T-cell (primary cell): Measurements from ENCODE around the gene CENPM. TPM values are rescaled to one million over a fixed set of nuclear protein-coding genes. Genes with fewer than 3 reads are reported as not detected.

Source experiments
- ATAC-seq, 4 experiments: fragments of 200-7000 bp in 3 of 4; fragments of 150-1000 bp in 1 of 4; cut with Tn5 transposase; replicated peaks in 1 of 4; 1 replicate in 3 of 4; 2 replicates in 1 of 4; pipeline ENCODE4 v1.10.0; 2021; ENCODE audit warnings: moderate library complexity in 3 of 4, mild to moderate bottlenecking in 2 of 4, moderate number of reproducible peaks in 1 of 4
- CTCF ChIA-PET, 2 donors: fragments of 300-600 bp; sonication (Branson Sonifier 250); formaldehyde crosslinking; loops; one replicate each; lab custom pipeline; 2022; ENCODE audit warnings: antibody characterized with exemption in 2 of 2; lab: Charles Lee
- POLR2A ChIA-PET, 2 donors: fragments of 300-600 bp; sonication (Branson Sonifier 250); formaldehyde crosslinking; loops; one replicate each; lab custom pipeline; 2022; ENCODE audit warnings: antibody characterized with exemption in 2 of 2; lab: Charles Lee
- DNase-seq, 35 experiments: peaks; one replicate each; pipeline versions ENCODE4 v3.0.0 to v3.0.0-alpha.2; 2013 to 2023
- H3K27ac ChIP-seq: one replicate; pipeline ENCODE4 v1.5.1; 2013; ENCODE audit warnings: low read length
- H3K27me3 ChIP-seq, 2 experiments: replicated peaks in 1 of 2; 1 replicate in 1 of 2; 2 replicates in 1 of 2; pipeline versions ENCODE4 v1.6.1 to v1.7.0; 2013; ENCODE audit warnings: low read length in 1 of 2, mixed read lengths in 1 of 2; ENCODE audit not compliant: control insufficient read depth in 2 of 2, insufficient read depth in 2 of 2; ENCODE audit errors: extremely low read depth in 1 of 2
- H3K36me3 ChIP-seq, 2 donors: 1 replicate in 1 of 2; 2 replicates in 1 of 2; pipeline versions ENCODE4 v1.6.1 to v1.7.0; 2013; ENCODE audit warnings: low read length in 1 of 2; ENCODE audit not compliant: control insufficient read depth in 2 of 2, insufficient read depth in 1 of 2; ENCODE audit errors: extremely low read depth in 1 of 2
- H3K4me1 ChIP-seq, 2 experiments: 1 replicate in 1 of 2; 2 replicates in 1 of 2; pipeline versions ENCODE4 v1.6.1 to v1.7.0; 2013; ENCODE audit warnings: low read length in 2 of 2, mixed read lengths in 1 of 2; ENCODE audit not compliant: insufficient read depth in 2 of 2, control insufficient read depth in 1 of 2; ENCODE audit errors: extremely low read depth in 1 of 2
- H3K4me3 ChIP-seq, 2 donors: 1 replicate in 1 of 2; 2 replicates in 1 of 2; pipeline versions ENCODE4 v1.5.1 to v1.7.0; 2013; ENCODE audit warnings: mild to moderate bottlenecking in 2 of 2, low read length in 1 of 2, moderate library complexity in 1 of 2; ENCODE audit not compliant: control insufficient read depth in 1 of 2; ENCODE audit errors: extremely low read depth in 1 of 2
- H3K9me3 ChIP-seq: 2 replicates; pipeline ENCODE4 v1.7.0; 2013
- H3K27ac Mint-ChIP-seq, 2 donors: one replicate each; pipeline ENCODE4 v1.8.0; 2020 to 2021; ENCODE audit warnings: mild to moderate bottlenecking in 2 of 2, mixed read lengths in 2 of 2
- H3K27me3 Mint-ChIP-seq, 2 donors: one replicate each; pipeline ENCODE4 v1.8.0; 2021 to 2022; ENCODE audit warnings: mixed read lengths in 2 of 2
- H3K36me3 Mint-ChIP-seq: one replicate; pipeline ENCODE4 v1.8.0; 2021; ENCODE audit warnings: mixed read lengths
- H3K4me1 Mint-ChIP-seq, 3 donors: one replicate each; pipeline ENCODE4 v1.8.0; 2020 to 2022; ENCODE audit warnings: mixed read lengths in 3 of 3, mild to moderate bottlenecking in 1 of 3
- H3K4me3 Mint-ChIP-seq, 3 donors: one replicate each; pipeline ENCODE4 v1.8.0; 2020 to 2022; ENCODE audit warnings: mild to moderate bottlenecking in 3 of 3, mixed read lengths in 3 of 3, moderate library complexity in 3 of 3
- H3K9me3 Mint-ChIP-seq, 3 donors: one replicate each; pipeline ENCODE4 v1.8.0; 2020 to 2022; ENCODE audit warnings: mixed read lengths in 3 of 3
- WGBS: methylation state at CpG from one replicate; pipeline ENCODE4 v1.1.5; 2013; ENCODE audit warnings: missing lambda C conversion rate; ENCODE audit not compliant: insufficient coverage; 5-methylcytosine and 5-hydroxymethylcytosine counted together
- total RNA-seq, 35 experiments: library from RNA in 6 of 35; stranded (reverse) in 6 of 35; fragments of 120-200 nt in 1 of 35; gene quantifications; one replicate each; pipeline versions ENCODE4 v1.2.1 to v1.2.4 and lab custom pipeline; 2013 to 2026

CENPM gene, protein sequence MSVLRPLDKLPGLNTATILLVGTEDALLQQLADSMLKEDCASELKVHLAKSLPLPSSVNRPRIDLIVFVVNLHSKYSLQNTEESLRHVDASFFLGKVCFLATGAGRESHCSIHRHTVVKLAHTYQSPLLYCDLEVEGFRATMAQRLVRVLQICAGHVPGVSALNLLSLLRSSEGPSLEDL
- total RNA-seq = 10 to 100 TPM in 2 of 5 donors, 1 to 10 TPM in 3; 5.1 to 16.7 (median 7.9) TPM
- 22.1 TPM for total RNA-seq (2013)
- 1.9 to 30.5 (median 7.1) reads per million in 29 experiments for total RNA-seq (lab: John Stamatoyannopoulos, UW)

DNA sequence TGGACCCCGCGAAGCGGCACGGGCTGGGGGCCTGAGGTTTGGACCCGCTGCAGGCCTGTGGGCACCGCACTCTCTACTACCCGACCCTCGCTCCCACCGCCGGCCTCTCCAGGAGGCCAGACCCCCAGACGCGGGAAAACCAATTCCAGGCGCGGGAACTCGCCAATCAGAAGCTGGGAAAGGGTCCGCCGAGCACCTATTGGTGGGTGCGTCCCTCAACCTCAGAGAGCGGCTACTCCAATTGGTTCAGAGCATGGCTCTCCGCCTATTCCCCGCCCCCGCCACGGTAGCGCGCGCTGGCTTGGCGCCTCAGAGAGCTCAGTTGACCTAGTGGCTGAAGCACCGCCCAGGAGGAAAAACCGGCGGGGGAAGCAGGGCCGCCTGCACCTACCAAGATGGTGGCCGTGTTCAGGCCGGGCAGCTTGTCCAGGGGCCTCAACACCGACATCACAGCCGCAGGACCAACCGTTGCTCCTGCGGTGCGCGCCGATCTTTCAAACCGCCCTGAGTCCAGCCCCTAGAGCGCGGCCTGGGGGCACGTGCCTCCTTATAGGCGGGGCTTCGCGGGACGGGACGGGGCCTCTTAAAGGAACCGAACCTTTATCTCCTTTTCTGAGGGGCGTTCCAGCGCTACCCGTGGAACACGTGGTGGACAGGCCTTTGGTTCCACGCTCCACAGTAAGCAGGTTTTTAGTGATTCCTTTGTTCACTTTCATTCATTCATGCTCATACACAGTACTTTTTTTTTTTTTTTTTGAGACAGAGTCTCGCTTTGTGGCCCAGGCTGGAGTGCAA lies at the start of gene CENPM:
Gene CENPM (minus strand): TSS at position 524 of the 795 bp plus-strand sequence. CDS start 76 bp downstream, at position 448.
- Mint-ChIP-seq H3K27me3 (no peaks in the 10 kb centered on the region), H3K4me1 (peaks cover 13 to 18% (median 15%) of the 10 kb centered on the region in 3 donors), H3K36me3 (no peaks in the 10 kb centered on the region), H3K4me3 (peak within 1 kb of the TSS; percentile 83 to 89 (median 85)), H3K27ac (peak within 1 kb of the TSS; percentile 31 to 55), H3K9me3 (no peaks in the 10 kb centered on the region)
- Histone ChIP-seq H3K4me1 (peaks cover 0 to 25% of the 10 kb centered on the region in 2 experiments), H3K27ac (no peak within 1 kb of the TSS), H3K9me3 (no peaks in the 10 kb centered on the region), H3K36me3 (no peaks in the 10 kb centered on the region), H3K4me3 (peak within 1 kb of the TSS; percentile 80 to 87), H3K27me3 (peaks cover 0 to 8% of the 10 kb centered on the region in 2 experiments)
- ChIA-PET CTCF (interaction anchor here in 1 of 2 donors (0.7 to 2.4 kb wide), 6 partner anchors 10 to 675 kb away, joined by 3 to 8 read pairs (median 4); partner anchors contain the start of gene SREBF2), POLR2A (interaction anchor here (0.5 to 1.0 kb wide), 4 partner anchors 107 to 565 kb away, joined by 3 to 6 read pairs (median 5); partner anchors contain the start of gene SREBF2 (in 1 of the 2))
- 2% methylated on average over 46 of the region's 56 CpGs for WGBS
- DNase-seq (peak; percentile 68 to 88 (median 80)), ATAC-seq (peak; percentile 94 to 96 (median 96))

DNA sequence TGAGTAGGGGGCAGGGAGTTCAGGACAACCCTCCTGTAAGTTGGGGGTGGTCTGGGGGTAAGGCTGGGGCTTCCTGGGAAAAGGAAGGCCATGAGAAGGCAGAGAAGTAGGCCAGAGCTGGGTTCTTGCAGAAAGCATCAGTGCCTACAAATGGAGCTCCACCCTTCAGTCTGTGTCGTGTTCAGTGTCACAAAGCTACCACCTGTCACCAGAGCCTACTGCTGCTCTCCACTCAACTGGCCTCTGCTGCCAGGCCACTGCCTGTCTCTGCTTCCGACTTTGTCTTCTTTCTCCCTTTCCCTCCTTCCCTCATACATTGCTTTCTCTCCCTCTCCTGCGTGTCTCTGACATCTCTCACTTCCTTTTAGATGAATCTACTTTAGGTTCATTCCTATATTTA lies 48.3 kb upstream of the CENPM start:
- ChIA-PET CTCF (interaction anchor here in 1 of 2 donors (0.6 kb wide), 1 partner anchor 204 kb away, joined by 3 read pairs; no protein-coding TSS in a partner anchor), POLR2A (interaction anchor here (0.5 to 0.6 kb wide), 2 partner anchors 94 to 215 kb away, joined by 3 to 11 read pairs; no protein-coding TSS in a partner anchor)
- peaks cover 3% of the 10 kb centered on the region for H3K36me3 Mint-ChIP-seq
- Histone ChIP-seq H3K36me3 (no peaks in the 10 kb centered on the region), H3K4me3 (no peak overlapping the region), H3K4me1 (peaks cover 2 to 23% of the 10 kb centered on the region in 2 experiments), H3K9me3 (no peaks in the 10 kb centered on the region), H3K27me3 (peaks cover 0 to 16% of the 10 kb centered on the region in 2 experiments), H3K27ac (no peak overlapping the region)
- H3K27ac Mint-ChIP-seq = no peak overlapping the region
- H3K4me1 Mint-ChIP-seq = peaks cover 21 to 25% (median 23%) of the 10 kb centered on the region in 3 donors
- H3K27me3 Mint-ChIP-seq = peaks cover 0 to 4% of the 10 kb centered on the region in 2 donors
- WGBS = 53% methylated on average over 3 of the region's 3 CpGs
- H3K9me3 Mint-ChIP-seq = peaks cover 0 to 3% (median 3%) of the 10 kb centered on the region in 3 donors
- no peak overlapping the region for H3K4me3 Mint-ChIP-seq
- no peak for ATAC-seq
- no peak for DNase-seq

DNA sequence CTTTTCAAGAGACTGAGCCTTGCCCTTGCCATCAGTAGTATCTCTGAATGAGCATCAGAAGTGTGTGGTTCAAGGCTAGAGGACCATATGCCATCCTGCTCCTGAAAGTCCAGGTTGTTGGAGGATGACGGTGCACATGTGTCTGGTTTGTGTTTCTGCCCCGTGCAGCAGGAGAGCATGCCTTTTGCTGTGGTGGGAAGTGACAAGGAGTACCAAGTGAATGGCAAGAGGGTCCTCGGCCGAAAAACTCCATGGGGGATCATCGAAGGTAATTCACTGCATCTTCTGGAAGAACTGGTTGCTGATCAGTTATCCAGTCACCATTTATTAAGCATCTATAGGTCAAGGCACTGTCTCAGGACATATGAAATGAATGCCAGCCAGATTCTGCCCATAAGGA lies 45.5 kb upstream of the CENPM start:
- Histone ChIP-seq H3K4me3 (no peak overlapping the region), H3K27me3 (peaks cover 0 to 15% of the 10 kb centered on the region in 2 experiments), H3K4me1 (no peaks in the 10 kb centered on the region), H3K9me3 (no peaks in the 10 kb centered on the region), H3K27ac (no peak overlapping the region), H3K36me3 (no peaks in the 10 kb centered on the region)
- ChIA-PET POLR2A (no interaction called here), CTCF (no interaction called here)
- no peak overlapping the region for H3K27ac Mint-ChIP-seq
- peaks cover under 1 to 3% (median under 1%) of the 10 kb centered on the region in 3 donors for H3K4me1 Mint-ChIP-seq
- DNase-seq (peak in 1 of 35 experiments; percentile 3), ATAC-seq (no peak)
- WGBS = 94% methylated on average over 3 of the region's 5 CpGs
- H3K9me3 Mint-ChIP-seq = no peaks in the 10 kb centered on the region
- no peak overlapping the region for H3K4me3 Mint-ChIP-seq
- H3K27me3 Mint-ChIP-seq = peaks cover 0 to 4% of the 10 kb centered on the region in 2 donors
- no peaks in the 10 kb centered on the region for H3K36me3 Mint-ChIP-seq

DNA sequence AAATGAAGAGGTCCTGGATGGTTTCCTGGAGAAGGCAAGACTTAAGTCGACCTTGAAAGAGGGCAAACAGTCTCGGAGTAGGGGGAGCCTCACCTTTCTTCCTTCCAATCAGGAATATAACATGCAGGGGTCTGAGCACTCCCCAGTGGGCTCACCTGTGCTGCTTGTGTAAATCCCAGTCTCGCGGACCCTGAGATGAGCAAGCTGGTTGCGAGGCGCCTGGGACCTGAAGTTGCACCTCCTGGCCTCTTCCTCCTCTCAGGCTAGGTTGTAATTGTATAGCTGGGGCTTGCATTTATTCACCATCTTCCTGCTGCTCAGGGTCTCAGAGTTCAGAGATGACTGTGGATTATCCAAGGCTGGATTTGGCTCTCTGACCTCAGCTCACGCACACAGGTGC lies 44.2 kb upstream of the CENPM start:
- no peak for ATAC-seq
- no peak overlapping the region for H3K27ac Mint-ChIP-seq

DNA sequence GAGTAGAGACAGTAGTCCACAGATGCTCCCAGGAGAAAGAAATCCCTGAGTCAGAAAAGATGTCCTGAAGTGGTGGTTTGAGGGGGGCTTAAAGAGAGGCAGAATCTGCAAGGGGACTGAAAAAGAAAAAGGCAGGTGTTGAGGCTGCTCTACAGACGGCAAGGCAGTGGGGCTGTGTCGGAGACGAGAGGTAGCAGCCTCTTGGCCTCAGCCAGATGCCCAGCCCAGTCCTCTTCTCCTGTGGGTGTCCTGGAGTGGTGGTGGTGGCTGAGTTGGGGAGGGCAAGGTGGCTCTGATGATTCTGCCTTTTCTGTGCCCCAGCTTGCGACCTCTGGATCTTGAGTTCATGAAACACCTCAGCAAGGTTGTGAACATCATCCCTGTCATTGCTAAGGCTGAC lies 42.3 kb upstream of the CENPM start:
- H3K4me3 ChIP-seq = no peak overlapping the region
- ChIA-PET POLR2A (no interaction called here), CTCF (no interaction called here)
- H3K4me1 ChIP-seq = no peaks in the 10 kb centered on the region
- Mint-ChIP-seq H3K9me3 (no peaks in the 10 kb centered on the region), H3K27me3 (peaks cover 0 to 4% of the 10 kb centered on the region in 2 donors), H3K4me1 (no peaks in the 10 kb centered on the region), H3K36me3 (no peaks in the 10 kb centered on the region), H3K4me3 (no peak overlapping the region), H3K27ac (no peak overlapping the region)
- DNase-seq (no peak), ATAC-seq (no peak)
- 68% methylated on average over 4 of the region's 4 CpGs for WGBS
- no peaks in the 10 kb centered on the region for H3K9me3 ChIP-seq
- H3K27ac ChIP-seq = no peak overlapping the region
- peaks cover 0 to 11% of the 10 kb centered on the region in 2 experiments for H3K27me3 ChIP-seq
- no peaks in the 10 kb centered on the region for H3K36me3 ChIP-seq

More for the DNA sequence above, 44.2 kb upstream of the CENPM start:
- Mint-ChIP-seq H3K4me3 (no peak overlapping the region), H3K27me3 (peaks cover 0 to 4% of the 10 kb centered on the region in 2 donors), H3K36me3 (no peaks in the 10 kb centered on the region), H3K4me1 (no peaks in the 10 kb centered on the region), H3K9me3 (no peaks in the 10 kb centered on the region)
- POLR2A ChIA-PET = no interaction called here
- no CpG with 5 or more reads among the region's 7 CpGs for WGBS
- H3K9me3 ChIP-seq = no peaks in the 10 kb centered on the region
- DNase-seq = no peak
- no peaks in the 10 kb centered on the region for H3K36me3 ChIP-seq
- H3K27ac ChIP-seq = no peak overlapping the region
- H3K27me3 ChIP-seq = peaks cover 0 to 11% of the 10 kb centered on the region in 2 experiments
- no peak overlapping the region for H3K4me3 ChIP-seq
- CTCF ChIA-PET = interaction anchor here in 1 of 2 donors (0.5 kb wide), 1 partner anchor 70 kb away, joined by 4 read pairs; no protein-coding TSS in a partner anchor
- H3K4me1 ChIP-seq = no peaks in the 10 kb centered on the region

DNA sequence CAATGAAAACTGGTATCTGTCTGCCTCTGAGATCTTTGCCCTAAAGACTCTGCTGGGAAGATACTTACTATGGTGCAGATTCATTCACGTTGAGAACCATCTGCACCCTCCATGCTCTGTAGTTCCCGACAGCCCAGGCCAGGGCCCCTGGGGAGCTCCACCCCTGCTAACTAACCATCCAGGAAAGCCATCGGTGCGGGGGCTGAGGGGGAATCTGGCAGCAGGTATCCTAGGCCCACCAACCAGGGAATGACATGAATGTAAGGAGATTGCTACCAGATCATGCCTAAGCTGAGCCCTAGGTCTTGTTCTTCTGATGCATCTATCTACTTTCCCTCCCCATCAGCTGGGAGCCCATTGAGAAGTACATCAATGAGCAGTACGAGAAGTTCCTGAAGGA lies 40.3 kb upstream of the CENPM start:
- Mint-ChIP-seq H3K36me3 (no peaks in the 10 kb centered on the region), H3K27me3 (no peaks in the 10 kb centered on the region), H3K4me1 (no peaks in the 10 kb centered on the region), H3K9me3 (no peaks in the 10 kb centered on the region), H3K27ac (no peak overlapping the region), H3K4me3 (no peak overlapping the region)
- Histone ChIP-seq H3K4me1 (no peaks in the 10 kb centered on the region), H3K9me3 (no peaks in the 10 kb centered on the region), H3K4me3 (no peak overlapping the region), H3K27ac (no peak overlapping the region), H3K27me3 (peaks cover 0 to 11% of the 10 kb centered on the region in 2 experiments), H3K36me3 (no peaks in the 10 kb centered on the region)
- no peak for ATAC-seq
- ChIA-PET CTCF (interaction anchor here in 1 of 2 donors (0.5 kb wide), 1 partner anchor 448 kb away, joined by 6 read pairs; no protein-coding TSS in a partner anchor), POLR2A (no interaction called here)
- no peak for DNase-seq
- 80% methylated on average over 2 of the region's 5 CpGs for WGBS
